ENCODE measurements around the gene NACC1. TPM values are rescaled to one million over a fixed set of nuclear protein-coding genes. Genes with fewer than 3 reads are reported as not detected.

The NACC1 gene
- total and polyA plus RNA-seq, 8 donors = 7.0 to 25.3 (median 14.1) TPM

- no peak for DNase-seq
- TF ChIP-seq CTCF (IDR thresholded peaks at IDR 0.05) = no peak
- FAIRE-seq = no peak
- no peak for ATAC-seq
- H3K9me3 ChIP-seq = no peaks in the 10 kb centered on the region
- intact Hi-C loops (cut with DNase I) = no loop called here
- H3K36me3 ChIP-seq = no peaks in the 10 kb centered on the region
- WGBS, 2 donors = 90 to 92% methylated on average over 3 of the region's 3 CpGs
- no peaks in the 10 kb centered on the region for H3K27me3 ChIP-seq
- peaks cover 12 to 36% (median 20%) of the 10 kb centered on the region in 3 donors for H3K4me1 ChIP-seq
- no peak overlapping the region for H3K27ac ChIP-seq
- H3K4me3 ChIP-seq = no peak overlapping the region
These were observed 41.6 kb downstream of the NACC1 start for GRCh38 chr19:13159713-13160112.

- Histone ChIP-seq H3K9me3 (no peaks in the 10 kb centered on the region), H3K4me1 (peaks cover 19 to 36% (median 19%) of the 10 kb centered on the region in 3 donors), H3K36me3 (no peaks in the 10 kb centered on the region), H3K27ac (peak overlapping the region in 2 of 4 donors; percentile 23 to 97), H3K4me3 (no peak overlapping the region), H3K27me3 (no peaks in the 10 kb centered on the region)
- intact Hi-C loops (cut with DNase I) = no loop called here
- no peak for FAIRE-seq
- no peak for TF ChIP-seq CTCF (IDR thresholded peaks at IDR 0.05)
- WGBS, 2 donors = 66 to 79% methylated on average over 1 of the region's 1 CpG
- no peak for ATAC-seq
- no peak for DNase-seq
These were observed 42.5 kb downstream of the NACC1 start for GRCh38 chr19:13160557-13160956.

- H3K4me3 ChIP-seq = peak overlapping the region; percentile 13 to 34 (median 29)
- no peaks in the 10 kb centered on the region for H3K27me3 ChIP-seq
- peak overlapping the region; percentile 90 to 97 (median 94) for H3K27ac ChIP-seq
- peak; percentile 81 to 89 (median 85) for ATAC-seq
- H3K36me3 ChIP-seq = no peaks in the 10 kb centered on the region
- no peak for FAIRE-seq
- H3K4me1 ChIP-seq = peaks cover 16 to 23% (median 20%) of the 10 kb centered on the region in 3 donors
- H3K9me3 ChIP-seq = no peaks in the 10 kb centered on the region
- intact Hi-C loops (cut with DNase I) = no loop called here
- DNase-seq = peak; percentile 96 to 100 (median 99)
- WGBS, 2 donors = 1 to 2% methylated on average over 57 to 58 of the region's 58 CpGs
- no peak for TF ChIP-seq CTCF (IDR thresholded peaks at IDR 0.05)
These were observed 44.9 kb downstream of the NACC1 start for GRCh38 chr19:13162724-13163608.

GRCh38 chr19:13163609-13164342, 45.7 kb downstream of the NACC1 start:
- no peaks in the 10 kb centered on the region for H3K9me3 ChIP-seq
- peak overlapping the region in 2 of 4 donors; percentile 33 to 34 for H3K4me3 ChIP-seq
- H3K36me3 ChIP-seq = no peaks in the 10 kb centered on the region
- ATAC-seq (peak; percentile 29 to 45 (median 36)), FAIRE-seq (no peak), DNase-seq (peak; percentile 75 to 92 (median 86))
- peak overlapping the region; percentile 90 to 97 (median 94) for H3K27ac ChIP-seq
- WGBS, 2 donors = 11 to 17% methylated on average over 14 to 20 of the region's 20 CpGs
- H3K4me1 ChIP-seq = peaks cover 16 to 25% (median 20%) of the 10 kb centered on the region in 3 donors
- TF ChIP-seq CTCF (IDR thresholded peaks at IDR 0.05) = no peak
- intact Hi-C loops (cut with DNase I) = no loop called here
- no peaks in the 10 kb centered on the region for H3K27me3 ChIP-seq
